ENCODE measurements around the gene SLC46A2. TPM values are rescaled to one million over a fixed set of nuclear protein-coding genes. Genes with fewer than 3 reads are reported as not detected.

Gene SLC46A2
- total RNA-seq, 4 donors from 2014 or later = 0.21 to 1.8 (median 0.22) TPM; not detected in 1

- H3K27ac ChIP-seq = peak overlapping the region in 2 of 4 donors; percentile 74 to 77
- DNase-seq (ENCODE audit: low spot score in 2 of 2) = no peak
- no peaks in the 10 kb centered on the region for H3K27me3 ChIP-seq
- 42 to 50% methylated on average over 3 of the region's 3 CpGs for WGBS, 2 donors
- no peak overlapping the region for H3K4me3 ChIP-seq
- peak in 1 of 2 donors; percentile 28 for TF ChIP-seq EP300 (IDR thresholded peaks at IDR 0.05)
- no peak for TF ChIP-seq POLR2A (IDR thresholded peaks at IDR 0.05)
- H3K4me1 ChIP-seq = peaks cover 0 to 25% (median 2%) of the 10 kb centered on the region in 4 donors
- no peaks in the 10 kb centered on the region for H3K9me3 ChIP-seq
- H3K36me3 ChIP-seq = peaks cover 0 to 49% (median 0%) of the 10 kb centered on the region in 3 donors
Observed at GRCh38 chr9:112867275-112867991, 23.2 kb downstream of the SLC46A2 start.

DNA sequence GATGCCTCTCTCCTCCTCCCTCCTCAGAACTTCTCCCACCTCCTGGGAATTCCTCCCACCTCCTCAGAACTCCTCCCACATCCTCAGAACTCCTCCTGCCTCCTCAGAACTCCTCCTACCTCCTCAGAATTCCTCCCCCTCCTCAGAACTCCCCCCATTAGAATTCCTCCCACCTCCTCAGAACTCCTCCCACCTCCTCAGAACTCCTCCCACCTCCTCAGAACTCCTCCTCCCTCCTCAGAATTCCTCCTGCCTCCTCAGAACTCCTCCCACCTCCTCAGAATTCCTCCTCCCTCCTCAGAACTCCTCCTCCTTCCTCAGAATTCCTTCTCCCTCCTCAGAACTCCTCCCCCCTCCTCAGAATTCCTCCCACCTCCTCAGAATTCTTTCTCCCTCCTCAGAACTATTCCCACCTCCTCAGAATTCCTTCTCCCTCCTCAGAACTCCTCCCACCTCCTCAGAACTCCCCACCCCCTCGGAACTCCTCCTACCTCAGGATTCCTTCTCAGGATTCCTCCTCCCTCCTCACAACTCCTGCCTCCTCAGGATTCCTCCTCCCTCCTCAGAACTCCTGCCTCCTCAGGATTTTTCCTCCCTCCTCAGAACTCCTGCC lies 23.9 kb downstream of the SLC46A2 start:
- no peaks in the 10 kb centered on the region for H3K9me3 ChIP-seq
- H3K27me3 ChIP-seq = no peaks in the 10 kb centered on the region
- peaks cover 0 to 25% (median 2%) of the 10 kb centered on the region in 4 donors for H3K4me1 ChIP-seq
- WGBS, 2 donors = 73 to 85% methylated on average over 1 of the region's 1 CpG
- H3K27ac ChIP-seq = peak overlapping the region in 1 of 4 donors; percentile 74
- H3K4me3 ChIP-seq = no peak overlapping the region
- peaks cover 0 to 49% (median 0%) of the 10 kb centered on the region in 3 donors for H3K36me3 ChIP-seq
- TF ChIP-seq EP300 (IDR thresholded peaks at IDR 0.05) = no peak
- no peak for TF ChIP-seq POLR2A (IDR thresholded peaks at IDR 0.05)
- TF ChIP-seq, protein P1, sequence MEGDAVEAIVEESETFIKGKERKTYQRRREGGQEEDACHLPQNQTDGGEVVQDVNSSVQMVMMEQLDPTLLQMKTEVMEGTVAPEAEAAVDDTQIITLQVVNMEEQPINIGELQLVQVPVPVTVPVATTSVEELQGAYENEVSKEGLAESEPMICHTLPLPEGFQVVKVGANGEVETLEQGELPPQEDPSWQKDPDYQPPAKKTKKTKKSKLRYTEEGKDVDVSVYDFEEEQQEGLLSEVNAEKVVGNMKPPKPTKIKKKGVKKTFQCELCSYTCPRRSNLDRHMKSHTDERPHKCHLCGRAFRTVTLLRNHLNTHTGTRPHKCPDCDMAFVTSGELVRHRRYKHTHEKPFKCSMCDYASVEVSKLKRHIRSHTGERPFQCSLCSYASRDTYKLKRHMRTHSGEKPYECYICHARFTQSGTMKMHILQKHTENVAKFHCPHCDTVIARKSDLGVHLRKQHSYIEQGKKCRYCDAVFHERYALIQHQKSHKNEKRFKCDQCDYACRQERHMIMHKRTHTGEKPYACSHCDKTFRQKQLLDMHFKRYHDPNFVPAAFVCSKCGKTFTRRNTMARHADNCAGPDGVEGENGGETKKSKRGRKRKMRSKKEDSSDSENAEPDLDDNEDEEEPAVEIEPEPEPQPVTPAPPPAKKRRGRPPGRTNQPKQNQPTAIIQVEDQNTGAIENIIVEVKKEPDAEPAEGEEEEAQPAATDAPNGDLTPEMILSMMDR (IDR thresholded peaks at IDR 0.05) = no peak
- no peak for DNase-seq (ENCODE audit: low spot score in 2 of 2)

GRCh38 chr9:112864982-112865381 lies 25.7 kb downstream of the SLC46A2 start:
- TF ChIP-seq POLR2A (IDR thresholded peaks at IDR 0.05) (no peak), EP300 (IDR thresholded peaks at IDR 0.05) (no peak)
- TF ChIP-seq, protein P1 (IDR thresholded peaks at IDR 0.05) = no peak
- Histone ChIP-seq H3K27me3 (no peaks in the 10 kb centered on the region), H3K4me1 (peaks cover 0 to 25% (median 2%) of the 10 kb centered on the region in 4 donors), H3K27ac (no peak overlapping the region), H3K36me3 (peaks cover 0 to 39% (median 0%) of the 10 kb centered on the region in 3 donors), H3K9me3 (no peaks in the 10 kb centered on the region), H3K4me3 (no peak overlapping the region)
- DNase-seq (ENCODE audit: low spot score in 2 of 2) = no peak
- 85 to 95% methylated on average over 7 of the region's 7 CpGs for WGBS, 2 donors

DNA sequence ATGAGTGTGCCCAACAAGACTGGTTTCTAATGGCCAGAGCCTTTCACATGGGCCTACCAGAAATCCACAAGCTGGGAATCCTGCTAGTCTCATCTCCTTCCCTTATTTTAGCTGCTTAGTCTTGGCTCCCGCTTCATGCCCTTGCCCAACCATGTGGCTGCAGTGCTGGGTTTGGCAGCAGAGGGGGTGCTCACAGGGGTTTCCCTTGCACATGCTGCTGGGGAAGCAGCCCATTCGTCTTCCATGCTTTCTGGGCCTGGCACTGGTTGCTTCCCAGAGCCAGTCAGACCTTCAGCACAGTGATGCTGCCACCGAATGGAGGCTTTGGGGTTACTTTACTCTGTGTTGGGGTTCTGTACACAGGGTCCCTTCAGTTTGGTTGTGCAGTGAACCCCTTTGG lies 26.3 kb downstream of the SLC46A2 start:
- no peak overlapping the region for H3K4me3 ChIP-seq
- H3K9me3 ChIP-seq = no peaks in the 10 kb centered on the region
- H3K36me3 ChIP-seq = peaks cover 0 to 34% (median 0%) of the 10 kb centered on the region in 3 donors
- DNase-seq (ENCODE audit: low spot score in 2 of 2) = no peak
- 56 to 59% methylated on average over 3 of the region's 3 CpGs for WGBS, 2 donors
- TF ChIP-seq, protein P1 (IDR thresholded peaks at IDR 0.05) = no peak
- TF ChIP-seq EP300 (IDR thresholded peaks at IDR 0.05) (no peak), POLR2A (IDR thresholded peaks at IDR 0.05) (no peak)
- H3K27ac ChIP-seq = no peak overlapping the region
- no peaks in the 10 kb centered on the region for H3K27me3 ChIP-seq
- peaks cover 0 to 25% (median 2%) of the 10 kb centered on the region in 4 donors for H3K4me1 ChIP-seq

GRCh38 chr9:112863746-112864145 lies 26.9 kb downstream of the SLC46A2 start:
- Histone ChIP-seq H3K27me3 (no peaks in the 10 kb centered on the region), H3K9me3 (no peaks in the 10 kb centered on the region), H3K4me3 (no peak overlapping the region), H3K4me1 (peaks cover 0 to 25% (median 2%) of the 10 kb centered on the region in 4 donors), H3K27ac (no peak overlapping the region), H3K36me3 (peaks cover 0 to 27% (median 0%) of the 10 kb centered on the region in 3 donors)
- no peak for DNase-seq (ENCODE audit: low spot score in 2 of 2)
- 78 to 84% methylated on average over 2 of the region's 2 CpGs for WGBS, 2 donors
- no peak for TF ChIP-seq EP300 (IDR thresholded peaks at IDR 0.05)
- no peak for TF ChIP-seq POLR2A (IDR thresholded peaks at IDR 0.05)
- TF ChIP-seq, protein P1 (IDR thresholded peaks at IDR 0.05) = no peak

All from tibial nerve (tissue), 4 donors.